DOHH2 (cell line): ENCODE measurements around the gene PRDM16.

Source experiments
- CTCF ChIP-seq: fragments of 200-600 bp; sonication (generic); IDR thresholded peaks from one replicate; pipeline ENCODE4 v1.5.1; 2014; ENCODE audit warnings: antibody characterized with exemption, mild to moderate bottlenecking, low read depth, low read length; ENCODE audit not compliant: poor library complexity, severe bottlenecking
- EZH2phosphoT487 ChIP-seq: fragments of 200-600 bp; sonication (generic); IDR thresholded peaks from 2 replicates; pipeline ENCODE4 v1.6.1; 2017; ENCODE audit warnings: borderline replicate concordance, mild to moderate bottlenecking, antibody characterized with exemption, low read length, moderate library complexity, mixed read lengths

GRCh38 chr1:3245344-3245743, 176.3 kb downstream of the PRDM16 start:
- TF ChIP-seq CTCF, result no peak
- TF ChIP-seq EZH2phosphoT487, result no peak
